DND-41 (cell line): Measurements from ENCODE around the gene TMX4.

ENCODE experiments used
- EZH2 ChIP-seq: IDR thresholded peaks from 3 replicates; pipeline ENCODE4 v1.6.1; 2012; ENCODE audit warnings: borderline replicate concordance, low read depth, mild to moderate bottlenecking, moderate library complexity, low read length, inconsistent platforms; ENCODE audit not compliant: severe bottlenecking
- TF ChIP-seq, protein P1 (sequence below): IDR thresholded peaks from 2 replicates; pipeline ENCODE4 v1.5.1; 2012; ENCODE audit warnings: borderline replicate concordance, low read length, moderate library complexity, mild to moderate bottlenecking; ENCODE audit not compliant: poor library complexity, severe bottlenecking; ENCODE audit errors: extremely low read depth

DNA sequence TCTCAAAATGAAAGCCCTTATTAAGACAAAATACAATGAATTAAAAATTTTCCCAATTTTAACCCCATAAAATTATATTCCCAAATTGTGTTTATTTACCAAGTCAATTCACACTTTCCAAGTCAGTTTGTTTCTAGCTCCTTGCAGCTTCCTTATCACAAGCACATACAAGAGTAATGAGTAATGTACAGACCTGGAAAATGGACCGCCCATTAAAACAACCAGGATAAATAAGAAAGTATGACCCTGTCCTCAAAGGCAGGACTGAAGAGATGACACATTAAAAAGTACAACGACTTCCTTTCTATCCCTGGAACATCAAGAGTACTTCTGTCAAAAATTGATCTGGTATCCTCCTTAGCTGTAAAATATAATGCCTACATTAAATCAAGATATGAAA lies 47.1 kb upstream of the TMX4 start:
- TF ChIP-seq, protein P1, sequence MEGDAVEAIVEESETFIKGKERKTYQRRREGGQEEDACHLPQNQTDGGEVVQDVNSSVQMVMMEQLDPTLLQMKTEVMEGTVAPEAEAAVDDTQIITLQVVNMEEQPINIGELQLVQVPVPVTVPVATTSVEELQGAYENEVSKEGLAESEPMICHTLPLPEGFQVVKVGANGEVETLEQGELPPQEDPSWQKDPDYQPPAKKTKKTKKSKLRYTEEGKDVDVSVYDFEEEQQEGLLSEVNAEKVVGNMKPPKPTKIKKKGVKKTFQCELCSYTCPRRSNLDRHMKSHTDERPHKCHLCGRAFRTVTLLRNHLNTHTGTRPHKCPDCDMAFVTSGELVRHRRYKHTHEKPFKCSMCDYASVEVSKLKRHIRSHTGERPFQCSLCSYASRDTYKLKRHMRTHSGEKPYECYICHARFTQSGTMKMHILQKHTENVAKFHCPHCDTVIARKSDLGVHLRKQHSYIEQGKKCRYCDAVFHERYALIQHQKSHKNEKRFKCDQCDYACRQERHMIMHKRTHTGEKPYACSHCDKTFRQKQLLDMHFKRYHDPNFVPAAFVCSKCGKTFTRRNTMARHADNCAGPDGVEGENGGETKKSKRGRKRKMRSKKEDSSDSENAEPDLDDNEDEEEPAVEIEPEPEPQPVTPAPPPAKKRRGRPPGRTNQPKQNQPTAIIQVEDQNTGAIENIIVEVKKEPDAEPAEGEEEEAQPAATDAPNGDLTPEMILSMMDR, result no peak
- TF ChIP-seq EZH2, result no peak
